Amniotic epithelial cell (primary cell): ENCODE measurements around the gene SLAMF1.
"Not testable (repeated sequence)": the region's sequence is repeated elsewhere in the genome, so short reads cannot be mapped to it uniquely, and the experiment has no call there.

ENCODE experiments used
- DNase-seq: peaks from one replicate; pipeline ENCODE4 v3.0.0-alpha.2; 2010; ENCODE audit warnings: low read depth

The SLAMF1 gene

DNA sequence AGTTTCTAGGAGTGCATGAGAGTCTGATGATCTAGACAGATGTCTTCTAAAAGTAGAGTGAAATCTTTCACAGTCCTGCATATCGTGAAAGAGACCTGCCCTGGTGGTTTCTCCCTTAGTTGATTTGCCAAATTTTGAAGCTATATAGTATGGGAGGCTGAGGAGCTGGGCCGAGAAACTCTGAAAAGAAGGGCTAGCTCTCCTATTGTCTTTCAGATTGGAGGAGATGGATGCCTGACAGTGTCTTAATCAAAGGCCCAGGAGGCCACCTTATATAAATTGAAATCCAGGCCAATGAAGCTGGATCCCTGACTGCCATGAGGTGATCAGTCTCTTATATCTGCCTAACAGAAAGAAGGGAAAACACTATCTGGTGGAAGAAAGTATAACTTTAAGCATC, 49.1 kb downstream of the SLAMF1 start:
- DNase-seq: no peak

DNA sequence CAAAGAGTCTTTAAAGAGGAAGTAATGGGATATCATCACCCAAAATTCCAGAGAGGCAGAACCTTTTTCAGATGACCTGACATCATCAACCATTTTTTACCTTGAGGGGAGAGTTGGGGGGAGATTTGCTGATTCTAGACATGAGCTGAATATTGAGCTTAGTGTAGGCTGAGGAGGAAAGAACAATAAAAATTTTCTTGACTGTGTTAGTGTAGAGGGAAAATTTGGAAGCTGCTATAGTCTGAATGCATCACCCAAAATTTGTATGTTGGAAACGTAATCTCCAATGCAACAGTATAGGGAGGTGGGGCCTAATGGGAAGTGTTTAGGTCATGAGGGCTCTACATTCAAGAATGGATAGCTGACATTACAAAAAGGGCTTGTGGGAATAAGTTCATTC, 49.8 kb downstream of the SLAMF1 start:
- no peak for DNase-seq

DNA sequence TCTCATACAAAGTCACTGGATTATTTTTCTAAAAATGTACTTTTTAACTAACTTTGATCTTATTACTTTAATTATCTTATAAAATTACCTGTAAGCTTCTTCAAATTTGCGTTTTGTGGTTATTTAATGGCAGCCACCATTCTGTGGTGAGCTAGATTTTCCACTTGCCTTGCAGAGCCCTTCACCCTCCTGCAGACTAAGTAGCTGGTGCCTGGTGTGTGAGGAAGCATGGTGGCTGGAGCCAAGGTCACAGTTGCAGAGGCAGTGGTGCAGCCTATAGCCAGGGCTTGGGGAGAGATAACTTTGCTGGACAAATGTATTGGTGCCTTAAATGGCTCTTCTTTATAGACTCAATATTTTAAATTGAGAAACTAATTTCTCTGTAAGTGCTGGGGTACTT, 56.4 kb downstream of the SLAMF1 start:
- DNase-seq: no peak

DNA sequence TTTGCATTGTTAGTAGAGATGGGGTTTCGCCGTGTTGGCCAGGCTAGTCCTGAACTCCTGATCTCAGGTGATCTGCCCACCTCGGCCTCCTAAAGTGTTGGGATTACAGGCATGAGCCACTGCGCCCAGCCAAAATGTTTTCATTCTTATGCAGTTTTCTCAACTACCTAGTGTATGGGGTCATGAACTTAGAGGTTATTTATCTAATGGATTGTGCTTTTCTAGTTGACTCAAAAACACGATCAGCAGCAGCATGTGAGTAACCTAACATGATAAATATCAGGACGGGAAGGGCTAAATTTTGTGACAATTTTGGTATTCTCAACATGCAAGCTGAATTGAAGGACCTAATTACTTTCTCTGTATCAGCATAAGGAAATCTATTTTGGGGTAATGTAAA, 58.4 kb downstream of the SLAMF1 start:
- no peak for DNase-seq

DNA sequence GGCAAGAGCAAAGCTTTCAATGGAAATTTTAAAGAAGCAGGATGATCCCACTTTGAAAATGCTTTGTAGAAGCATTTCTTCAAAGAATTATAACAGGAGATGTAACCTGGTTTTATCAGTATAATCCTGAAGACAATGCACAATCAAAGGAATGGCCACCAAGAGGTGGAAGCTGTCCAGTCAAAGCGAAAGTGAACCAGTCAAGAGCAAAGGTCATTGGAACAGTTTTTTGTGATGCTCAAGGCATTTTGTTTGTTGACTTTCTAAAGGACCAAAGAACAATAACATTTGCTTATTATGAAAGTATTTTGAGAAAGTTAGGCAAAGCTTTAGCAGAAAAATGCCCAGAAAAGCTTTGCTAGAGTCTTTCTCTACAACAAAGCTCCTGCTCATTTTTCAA, 62.1 kb downstream of the SLAMF1 start:
- no peak for DNase-seq

DNA sequence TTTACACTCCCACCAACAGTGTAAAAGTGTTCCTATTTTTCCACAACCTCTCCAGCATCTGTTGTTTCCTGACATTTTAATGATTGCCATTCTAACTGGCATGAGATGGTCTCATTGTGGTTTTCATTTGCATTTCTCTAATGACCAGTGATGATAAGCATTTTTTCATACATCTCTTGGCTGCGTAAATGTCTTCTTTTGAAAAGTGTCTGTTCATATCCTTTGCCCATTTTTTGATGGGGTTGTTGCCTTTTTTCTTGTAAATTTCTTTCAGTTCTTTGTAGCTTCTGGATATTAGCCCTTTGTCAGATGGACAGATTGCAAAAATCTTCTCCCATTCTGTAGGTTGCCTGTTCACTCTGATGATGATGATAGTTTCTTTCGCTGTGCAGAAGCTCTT, 63.9 kb downstream of the SLAMF1 start:
- not testable (repeated sequence) for DNase-seq

DNA sequence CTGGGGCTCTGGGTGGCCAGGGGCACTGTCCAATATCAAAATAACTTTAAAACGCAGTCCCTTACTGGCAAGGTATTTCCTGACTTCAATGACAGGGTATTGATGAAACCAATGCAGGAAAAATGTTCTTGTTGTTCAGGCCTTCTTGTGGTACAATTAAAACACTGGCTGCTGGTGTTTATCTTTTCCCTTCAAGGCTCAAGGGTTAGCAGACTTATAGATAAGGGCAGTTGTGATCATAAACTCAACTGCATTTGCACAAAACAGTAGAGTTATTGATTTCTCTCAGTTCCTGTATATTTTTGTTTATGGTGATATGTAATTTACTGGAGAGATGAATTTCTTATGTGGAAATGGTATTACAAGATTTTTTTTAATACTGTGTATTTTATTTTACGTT, 64.9 kb downstream of the SLAMF1 start:
- DNase-seq: no peak

DNA sequence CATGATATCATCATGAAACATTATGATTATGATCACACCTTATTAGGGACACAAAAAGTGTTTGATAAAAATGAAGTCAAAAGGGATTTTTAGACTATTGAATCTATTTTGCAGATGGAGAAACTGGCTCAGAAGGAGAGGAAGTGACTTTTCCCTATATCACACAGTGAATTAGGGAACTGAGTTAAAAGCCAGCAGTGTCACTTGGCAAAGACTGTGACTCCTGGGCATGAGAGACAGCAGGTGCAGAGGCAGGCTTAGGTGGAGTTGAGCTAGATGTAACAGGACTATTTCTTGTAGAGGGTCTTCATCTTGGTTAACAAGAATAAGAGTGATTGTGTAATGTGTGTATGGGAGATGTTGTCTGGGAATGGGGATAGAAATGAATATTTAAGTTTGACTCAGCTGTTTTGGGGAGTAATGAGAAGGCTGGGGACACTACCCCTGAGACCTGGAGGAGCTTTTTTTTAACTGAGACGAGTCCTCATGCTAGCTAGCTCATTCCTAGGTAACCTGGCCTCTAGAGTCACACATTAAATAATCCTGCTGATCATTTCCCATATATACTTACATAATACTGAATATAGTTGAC, 66.5 kb downstream of the SLAMF1 start:
- DNase-seq: no peak

DNA sequence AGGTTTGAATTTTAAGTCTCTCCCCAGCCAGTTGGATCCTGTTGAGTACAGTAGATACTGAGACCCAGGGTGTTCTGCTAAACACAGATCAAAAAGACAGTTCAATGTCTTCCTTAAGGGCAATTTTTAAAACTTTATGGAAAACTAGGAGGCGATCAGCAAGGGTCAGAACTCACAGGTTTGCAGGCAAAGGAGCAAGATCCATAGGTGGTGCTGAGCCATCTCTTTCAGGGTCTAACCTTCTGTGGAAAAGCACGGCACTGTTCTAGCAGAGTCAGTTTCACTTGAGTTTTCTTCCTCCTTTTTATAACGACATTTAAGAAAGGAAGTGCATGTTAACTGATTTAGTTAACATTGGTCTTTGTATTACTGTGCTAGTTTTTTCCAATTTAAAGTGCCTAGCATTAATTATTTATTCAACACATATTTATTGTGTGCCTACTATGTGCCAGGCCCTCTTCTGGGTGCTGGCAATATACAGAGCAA, 67.6 kb downstream of the SLAMF1 start, which contains the start of gene CD84:
Gene CD84, minus strand, starts transcription at position 281 of the 486 bp plus-strand sequence. Its CDS starts 59 bp downstream, at position 222.
- no peak for DNase-seq

DNA sequence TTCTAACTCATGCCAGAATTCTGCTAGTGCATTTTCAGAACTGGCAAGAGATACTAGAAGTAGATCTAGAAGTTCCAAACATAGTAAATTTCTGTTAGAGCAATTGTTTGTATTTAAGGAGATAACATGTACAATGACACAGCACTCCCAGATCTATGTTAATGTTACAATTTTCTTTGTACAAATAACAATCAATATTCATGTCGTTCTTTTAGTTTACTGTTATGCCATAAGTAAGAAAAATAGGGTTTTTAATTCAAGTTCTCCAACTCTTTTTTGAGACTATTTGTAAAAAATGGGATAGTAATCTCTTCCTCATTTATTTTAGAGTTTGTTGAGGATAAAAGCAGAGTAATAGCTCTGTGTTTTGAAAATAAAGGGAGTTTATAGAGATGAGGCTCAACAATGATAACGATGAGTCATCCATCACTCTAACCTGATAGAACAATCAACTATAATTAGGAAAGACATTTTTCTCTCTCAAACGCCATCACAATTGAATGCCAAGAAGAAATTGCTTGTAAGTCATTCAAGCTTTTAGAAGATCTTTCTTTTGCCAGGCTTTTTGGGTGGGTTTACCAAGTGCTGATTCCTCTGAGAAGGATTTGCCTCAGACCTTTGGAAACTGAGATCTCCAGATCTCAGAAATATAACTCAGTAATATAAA, 68.2 kb downstream of the SLAMF1 start:
- no peak for DNase-seq

DNA sequence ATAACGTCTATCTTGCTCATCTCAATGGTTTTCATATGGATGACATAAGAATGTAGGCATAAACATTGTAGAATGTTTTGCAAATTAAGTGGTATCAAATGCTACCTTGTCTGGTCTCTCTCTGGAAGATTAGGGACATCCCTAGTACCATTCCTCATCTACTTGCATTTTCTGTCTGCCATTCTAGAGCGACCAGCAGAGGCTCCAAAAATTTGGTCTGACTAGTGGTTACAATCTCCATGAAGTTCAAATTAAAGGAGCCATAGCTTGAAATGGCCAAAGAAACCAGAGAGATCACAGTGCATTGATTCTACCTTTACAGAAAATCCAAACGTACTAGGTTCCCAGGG, 68.7 kb downstream of the SLAMF1 start:
- no peak for DNase-seq

DNA sequence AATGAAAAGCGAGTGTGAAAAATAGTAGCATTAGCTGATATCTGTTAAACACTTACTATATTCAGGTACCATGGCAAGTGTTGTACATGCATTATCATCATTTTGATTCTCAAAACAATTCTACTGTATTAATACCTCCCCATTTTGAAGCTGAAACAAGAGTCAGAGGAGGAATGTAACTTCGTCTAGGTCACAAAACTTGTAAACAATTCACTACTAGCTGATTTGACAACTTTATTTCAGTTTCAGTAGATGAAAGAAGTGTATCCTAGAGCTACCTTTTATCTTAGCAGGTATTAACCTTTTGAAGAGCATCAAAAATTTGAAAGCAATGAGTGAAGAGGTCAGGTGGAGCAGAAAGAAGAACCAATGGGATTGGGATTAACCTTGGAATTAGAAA, 69.2 kb downstream of the SLAMF1 start:
- no peak for DNase-seq

DNA sequence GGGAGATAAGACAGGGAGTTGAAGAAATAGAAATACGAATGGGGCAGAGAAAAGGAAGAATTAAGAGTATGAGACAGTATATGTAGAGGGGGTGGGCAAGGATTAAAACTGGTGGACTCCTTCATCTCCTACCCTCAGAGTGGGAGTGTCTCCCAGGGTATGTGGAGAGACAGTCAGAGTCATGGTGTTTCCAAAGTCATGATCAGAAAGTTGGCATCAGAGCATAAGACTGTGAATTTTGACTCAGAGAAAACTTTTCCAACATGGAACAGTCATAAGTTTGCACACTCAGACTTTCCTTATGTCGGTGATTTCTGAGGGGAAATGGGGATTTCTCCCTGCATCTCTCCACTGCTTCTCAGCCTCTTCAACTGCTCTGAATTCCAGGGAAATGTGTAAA, 70.0 kb downstream of the SLAMF1 start:
- no peak for DNase-seq

DNA sequence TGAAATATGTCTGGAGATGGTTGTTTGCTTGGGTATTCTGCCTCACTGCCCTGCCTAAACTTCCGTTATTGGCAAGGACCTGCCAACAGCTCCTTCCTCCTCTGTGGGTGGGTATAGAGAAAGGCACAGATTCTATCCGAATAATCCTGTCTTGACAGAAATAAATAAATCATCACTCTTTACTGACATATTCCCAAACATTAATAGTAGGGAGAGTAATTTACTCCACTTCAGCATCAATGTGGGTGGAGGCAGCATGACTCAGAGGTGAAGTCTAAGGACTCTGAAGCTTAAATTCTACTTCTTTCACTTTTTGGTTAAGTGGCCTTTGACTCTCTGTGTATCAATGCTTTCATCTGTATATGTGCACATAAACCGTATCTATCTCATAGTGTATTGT, 70.5 kb downstream of the SLAMF1 start:
- no peak for DNase-seq

DNA sequence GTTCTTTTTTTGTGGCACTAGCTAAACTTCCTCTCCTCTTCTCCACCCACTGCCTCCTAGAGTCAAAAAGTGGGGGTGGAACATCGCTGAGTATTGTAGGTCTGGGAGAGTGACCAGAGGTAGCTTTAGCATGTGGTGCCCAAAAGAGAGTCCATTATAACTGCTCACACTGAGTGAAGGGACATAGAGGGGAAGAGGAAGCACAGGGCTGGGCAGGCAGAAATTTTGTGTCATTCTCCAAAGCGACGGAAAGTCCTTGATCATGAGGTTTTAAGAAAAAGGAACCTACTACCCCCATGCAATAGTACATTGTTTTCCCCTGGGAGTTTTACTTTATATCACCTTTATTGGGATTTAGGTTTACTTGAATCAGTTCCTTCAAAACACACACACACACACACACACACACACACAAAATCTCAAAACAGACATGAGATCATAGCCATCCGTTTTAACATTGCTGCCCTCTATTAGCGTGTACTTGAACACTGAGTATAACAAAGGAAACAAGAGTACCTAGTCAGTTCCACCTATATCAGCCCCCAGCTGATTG, 71.7 kb downstream of the SLAMF1 start:
- no peak for DNase-seq

DNA sequence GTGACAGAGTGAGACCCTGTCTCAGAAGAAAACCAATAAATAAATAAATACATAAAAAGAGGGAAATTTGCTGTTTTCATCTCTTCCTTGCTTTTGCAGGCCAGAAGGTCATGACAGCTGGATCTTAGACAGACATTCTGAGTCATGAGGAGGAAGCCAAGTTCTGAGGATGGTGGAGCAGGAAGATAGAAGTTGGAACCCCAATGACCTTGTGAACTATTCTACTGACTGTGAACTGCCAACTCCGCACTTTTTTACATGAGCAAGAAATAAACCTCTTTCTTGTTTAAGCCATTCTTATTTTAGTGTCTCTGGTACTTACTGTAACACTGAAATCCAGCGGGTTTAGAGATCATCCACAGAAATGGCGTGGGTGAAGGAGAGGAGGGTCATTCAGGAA, 76.0 kb downstream of the SLAMF1 start:
- DNase-seq: peak; percentile 2

DNA sequence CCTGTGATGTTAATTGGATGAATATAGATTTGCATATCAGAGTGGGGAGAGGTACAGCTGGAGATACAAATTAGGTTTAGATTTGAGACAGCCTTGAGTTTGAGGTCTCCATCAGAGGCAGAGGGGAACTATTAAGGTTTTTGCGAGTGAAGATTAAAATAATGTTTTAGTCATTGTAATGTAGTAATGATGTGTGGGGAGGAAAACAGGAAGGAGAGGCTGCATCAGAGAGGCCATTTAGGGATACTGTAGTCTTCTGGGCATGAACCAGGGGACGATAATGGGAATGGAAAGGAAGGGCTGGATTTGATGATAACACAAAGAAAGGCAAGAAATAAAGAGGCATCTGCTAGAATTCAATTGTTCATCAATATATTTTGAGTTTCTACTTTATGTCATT, 77.0 kb downstream of the SLAMF1 start:
- DNase-seq: no peak

DNA sequence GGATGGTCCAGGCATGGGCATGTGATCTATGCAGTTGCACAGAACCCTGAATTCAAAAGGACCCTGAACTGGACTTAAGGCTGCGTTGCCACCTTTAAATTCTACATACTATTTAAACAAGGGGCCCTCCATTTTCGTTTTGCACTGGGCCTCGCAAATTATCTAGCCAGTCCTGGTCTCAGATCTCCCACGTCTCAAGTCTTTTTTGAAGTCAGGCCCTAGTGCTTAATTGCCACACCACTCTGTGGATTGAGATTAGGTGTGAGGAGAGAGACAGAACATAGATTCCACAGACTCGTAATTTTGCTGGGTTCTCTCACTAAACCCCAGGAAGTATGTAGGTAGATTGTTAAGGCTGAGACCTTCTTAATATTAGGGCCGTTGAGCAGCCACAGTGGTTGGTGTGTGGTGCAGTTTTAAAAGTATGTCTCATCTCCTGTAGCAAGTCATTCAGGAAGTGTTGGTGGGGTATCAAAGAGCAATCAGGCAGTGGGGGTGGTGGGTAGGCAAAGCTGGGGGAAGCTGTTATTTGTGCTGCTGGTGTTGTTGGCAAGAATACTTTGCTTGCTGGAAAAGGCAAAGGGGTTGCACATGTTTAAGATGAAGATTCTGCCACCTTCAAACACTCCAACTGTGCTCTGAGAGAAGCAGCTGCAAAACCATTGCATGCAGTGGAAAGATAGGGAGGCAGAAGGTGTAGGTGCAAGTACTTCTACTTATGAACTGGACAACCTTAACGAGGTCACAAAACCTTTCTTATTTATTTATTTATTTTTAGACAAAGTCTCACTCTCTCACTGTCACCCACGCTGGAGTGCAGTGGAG, 78.8 kb downstream of the SLAMF1 start:
- no peak for DNase-seq

DNA sequence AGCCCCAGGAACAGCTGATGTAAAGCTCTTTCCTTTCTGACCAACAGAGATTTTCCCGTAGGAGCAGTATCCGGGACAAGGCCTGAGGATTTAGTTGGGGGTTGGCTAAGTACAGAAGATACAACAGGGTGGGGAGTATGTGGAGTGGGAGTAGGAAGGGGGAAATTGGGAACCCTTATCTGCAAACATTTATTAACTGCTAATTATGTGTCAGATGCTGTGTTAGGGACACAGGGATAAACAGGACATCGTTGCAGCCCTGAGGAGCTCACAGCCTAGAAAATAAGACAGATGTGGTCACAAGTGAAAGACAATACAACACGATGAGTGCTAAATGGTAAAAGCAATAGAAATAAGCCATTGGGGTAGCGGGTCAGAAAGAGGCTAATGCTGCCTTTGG, 79.5 kb downstream of the SLAMF1 start:
- no peak for DNase-seq

DNA sequence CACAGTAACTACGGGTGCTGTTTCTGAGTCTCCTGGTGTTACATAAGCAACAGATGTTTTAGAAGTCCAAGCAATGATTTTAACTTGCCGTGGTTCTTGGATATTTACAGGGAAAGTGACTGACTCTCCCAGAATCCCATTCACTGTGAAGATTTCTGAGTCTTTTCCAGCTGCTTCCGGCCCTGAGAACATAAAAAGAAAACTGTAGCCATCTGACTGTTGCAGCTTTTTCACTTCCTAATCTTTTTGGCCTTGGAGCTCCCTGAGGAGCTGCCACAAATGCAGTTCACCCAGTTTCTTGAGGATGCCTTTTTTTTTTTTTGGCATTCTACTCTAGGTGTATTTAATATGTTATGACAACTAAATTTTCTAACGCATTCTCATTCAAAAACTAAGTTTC, 81.3 kb downstream of the SLAMF1 start:
- DNase-seq: no peak

DNA sequence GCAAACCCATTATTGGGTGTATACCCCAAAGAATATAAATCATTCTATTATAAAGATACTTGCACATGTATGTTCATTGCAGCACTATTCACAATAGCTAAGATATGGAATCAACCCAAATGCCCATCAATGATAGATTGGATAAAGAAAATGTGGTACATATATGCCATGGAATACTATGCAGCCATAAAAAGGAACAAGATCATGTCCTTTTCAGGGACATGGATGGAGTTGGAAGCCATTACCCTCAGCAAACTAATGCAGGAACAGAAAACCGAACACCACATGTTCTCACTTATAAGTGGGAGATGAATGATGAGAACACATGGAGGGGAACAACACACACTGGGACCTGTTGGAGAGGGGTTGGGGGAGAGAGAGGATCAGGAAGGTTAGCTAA, 83.6 kb downstream of the SLAMF1 start:
- not testable (repeated sequence) for DNase-seq

DNA sequence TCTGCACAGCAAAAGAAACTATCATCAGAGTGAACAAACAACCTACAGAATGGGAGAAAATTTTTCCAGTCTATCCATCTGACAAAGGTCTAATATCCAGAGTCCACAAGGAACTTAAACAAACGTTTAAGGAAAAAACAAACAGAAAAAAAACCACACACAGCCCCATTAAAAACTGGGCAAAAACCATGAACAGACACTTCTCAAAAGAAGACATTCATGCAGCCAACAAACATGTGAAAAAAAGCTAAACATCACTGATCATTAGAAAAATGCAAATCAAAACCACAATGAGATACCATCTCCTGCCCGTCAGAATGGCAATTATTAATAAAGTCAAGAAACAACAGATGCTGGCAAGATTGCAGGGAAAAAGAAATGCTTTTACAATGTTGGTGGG, 84.1 kb downstream of the SLAMF1 start:
- DNase-seq: not testable (repeated sequence)

DNA sequence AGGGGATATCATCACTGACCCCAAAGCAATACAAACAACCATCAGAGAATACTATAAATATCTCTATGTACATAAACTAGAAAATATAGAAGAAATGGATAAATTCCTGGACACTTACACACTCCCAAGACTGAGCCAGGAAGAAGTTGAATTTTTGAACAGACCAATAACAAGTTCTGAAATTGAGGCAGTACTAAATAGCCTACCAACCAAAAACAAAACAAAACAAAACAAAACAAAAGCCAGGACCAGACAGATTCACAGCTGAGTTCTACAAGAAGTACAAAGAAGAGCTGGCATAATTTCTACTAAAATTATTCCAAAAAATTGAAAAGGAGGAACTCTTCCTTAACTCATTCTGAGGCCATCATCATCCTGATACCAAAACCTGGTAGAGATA, 86.0 kb downstream of the SLAMF1 start:
- DNase-seq: no peak
